ENCODE data around the gene AK9.
"Not testable (repeated sequence)": the region's sequence is repeated elsewhere in the genome, so short reads cannot be mapped to it uniquely, and the experiment has no call there.

The AK9 gene

GRCh38 chr6:109701774-109702173 is 10.8 kb upstream of the AK9 start:
- Histone ChIP-seq H3K9me3 (ENCODE audit: control insufficient read depth in 2 of 2, low read length in 2 of 2) (no peaks in the 10 kb centered on the region), H3K4me3 (ENCODE audit: low read length in 2 of 2) (no peak overlapping the region), H3K9ac (ENCODE audit: low read depth in 1 of 2, low read length in 2 of 2) (no peak overlapping the region), H3K27me3 (ENCODE audit: control insufficient read depth in 2 of 2, insufficient read depth in 2 of 2, low read length in 2 of 2) (no peaks in the 10 kb centered on the region), H3K4me1 (ENCODE audit: control insufficient read depth in 2 of 2, insufficient read depth in 2 of 2, low read length in 2 of 2) (no peaks in the 10 kb centered on the region), H3K36me3 (ENCODE audit: control insufficient read depth in 2 of 2, insufficient read depth in 2 of 2, low read length in 2 of 2) (peaks cover 0 to 3% of the 10 kb centered on the region in 2 donors), H3K27ac (ENCODE audit: low read depth in 2 of 2, low read length in 2 of 2) (no peak overlapping the region)

- H3K36me3 ChIP-seq (ENCODE audit: control insufficient read depth in 2 of 2, insufficient read depth in 2 of 2, low read length in 2 of 2), result peaks cover 0 to 3% of the 10 kb centered on the region in 2 donors
- H3K4me3 ChIP-seq (ENCODE audit: low read length in 2 of 2), result no peak overlapping the region
- no peak overlapping the region for H3K27ac ChIP-seq (ENCODE audit: low read depth in 2 of 2, low read length in 2 of 2)
- H3K9me3 ChIP-seq (ENCODE audit: control insufficient read depth in 2 of 2, low read length in 2 of 2), result no peaks in the 10 kb centered on the region
- H3K27me3 ChIP-seq (ENCODE audit: control insufficient read depth in 2 of 2, insufficient read depth in 2 of 2, low read length in 2 of 2), result no peaks in the 10 kb centered on the region
- no peaks in the 10 kb centered on the region for H3K4me1 ChIP-seq (ENCODE audit: control insufficient read depth in 2 of 2, insufficient read depth in 2 of 2, low read length in 2 of 2)
- no peak overlapping the region for H3K9ac ChIP-seq (ENCODE audit: low read depth in 1 of 2, low read length in 2 of 2)
These were observed 10.2 kb upstream of the AK9 start for GRCh38 chr6:109701221-109701620.

DNA sequence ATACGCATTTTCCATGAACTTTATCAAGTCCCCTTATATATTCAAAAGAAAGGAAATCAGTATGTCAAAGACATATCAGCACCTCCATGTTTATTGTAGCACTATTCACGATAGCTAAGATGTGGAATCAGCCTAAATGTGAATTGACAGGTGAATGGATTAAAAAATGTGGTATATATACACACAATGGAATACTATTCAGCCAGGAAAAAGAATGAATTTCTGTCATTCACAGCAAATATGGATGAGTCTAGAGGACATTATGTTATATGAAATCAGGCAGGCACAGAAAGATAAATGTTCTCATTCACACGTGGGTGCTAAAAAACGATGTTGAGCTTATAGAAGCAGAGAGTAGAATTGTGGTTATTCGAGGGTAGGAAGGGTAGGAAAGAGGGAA is 5.4 kb upstream of the AK9 start:
- no peaks in the 10 kb centered on the region for H3K27me3 ChIP-seq (ENCODE audit: control insufficient read depth in 2 of 2, insufficient read depth in 2 of 2, low read length in 2 of 2)
- H3K4me1 ChIP-seq (ENCODE audit: control insufficient read depth in 2 of 2, insufficient read depth in 2 of 2, low read length in 2 of 2), result peaks cover 0 to 7% of the 10 kb centered on the region in 2 donors
- H3K36me3 ChIP-seq (ENCODE audit: control insufficient read depth in 2 of 2, insufficient read depth in 2 of 2, low read length in 2 of 2), result peaks cover 0 to 3% of the 10 kb centered on the region in 2 donors
- H3K9ac ChIP-seq (ENCODE audit: low read depth in 1 of 2, low read length in 2 of 2), result no peak overlapping the region
- H3K4me3 ChIP-seq (ENCODE audit: low read length in 2 of 2), result no peak overlapping the region
- no peak overlapping the region for H3K27ac ChIP-seq (ENCODE audit: low read depth in 2 of 2, low read length in 2 of 2)
- H3K9me3 ChIP-seq (ENCODE audit: control insufficient read depth in 2 of 2, low read length in 2 of 2), result no peaks in the 10 kb centered on the region

DNA sequence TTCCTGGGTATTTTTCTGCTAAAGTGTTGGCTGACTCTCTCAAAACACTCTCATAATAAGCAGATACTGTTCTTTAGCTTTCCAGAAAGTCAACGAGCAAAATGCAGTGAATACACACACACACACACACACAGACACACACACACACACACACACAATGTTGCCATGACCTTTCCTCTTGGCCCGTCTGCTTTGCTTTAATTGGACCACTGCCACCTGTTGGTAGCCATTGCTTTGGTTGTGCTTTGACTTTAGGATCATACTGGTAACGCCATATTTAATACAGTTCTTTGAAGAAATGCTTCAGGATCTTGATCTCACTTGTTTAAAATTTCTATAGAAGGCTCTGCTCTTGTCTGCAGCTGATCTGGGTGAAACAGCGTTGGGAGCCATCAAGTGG is 4.5 kb upstream of the AK9 start:
- Histone ChIP-seq H3K9me3 (ENCODE audit: control insufficient read depth in 2 of 2, low read length in 2 of 2) (no peaks in the 10 kb centered on the region), H3K27me3 (ENCODE audit: control insufficient read depth in 2 of 2, insufficient read depth in 2 of 2, low read length in 2 of 2) (no peaks in the 10 kb centered on the region), H3K4me3 (ENCODE audit: low read length in 2 of 2) (no peak overlapping the region)

DNA sequence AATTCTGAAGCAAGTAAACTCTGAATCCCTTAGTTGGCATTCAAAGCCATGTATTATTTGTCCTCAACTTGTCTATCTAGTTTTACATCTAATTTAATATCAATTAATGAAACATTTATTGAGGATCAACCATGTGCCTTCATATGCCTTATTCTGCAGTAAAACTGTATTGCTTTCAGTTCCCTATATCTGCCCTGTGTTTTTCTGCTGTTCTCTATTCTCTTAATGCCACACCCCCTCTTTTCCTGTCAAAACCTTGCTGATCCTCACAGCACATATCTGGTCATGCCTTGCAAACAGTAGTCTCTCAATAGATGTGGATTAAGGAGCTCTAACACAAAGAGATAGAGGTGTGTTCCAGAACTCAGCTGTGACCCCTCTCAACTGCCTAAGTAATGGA is 2.1 kb upstream of the AK9 start:
- no peak overlapping the region for H3K9ac ChIP-seq (ENCODE audit: low read depth in 1 of 2, low read length in 2 of 2)
- H3K4me3 ChIP-seq (ENCODE audit: low read length in 2 of 2), result no peak overlapping the region
- no peak overlapping the region for H3K27ac ChIP-seq (ENCODE audit: low read depth in 2 of 2, low read length in 2 of 2)
- peaks cover 0 to 7% of the 10 kb centered on the region in 2 donors for H3K4me1 ChIP-seq (ENCODE audit: control insufficient read depth in 2 of 2, insufficient read depth in 2 of 2, low read length in 2 of 2)
- H3K36me3 ChIP-seq (ENCODE audit: control insufficient read depth in 2 of 2, insufficient read depth in 2 of 2, low read length in 2 of 2), result no peaks in the 10 kb centered on the region
- no peaks in the 10 kb centered on the region for H3K27me3 ChIP-seq (ENCODE audit: control insufficient read depth in 2 of 2, insufficient read depth in 2 of 2, low read length in 2 of 2)
- no peaks in the 10 kb centered on the region for H3K9me3 ChIP-seq (ENCODE audit: control insufficient read depth in 2 of 2, low read length in 2 of 2)

More for the DNA sequence above, 4.5 kb upstream of the AK9 start:
- H3K4me1 ChIP-seq (ENCODE audit: control insufficient read depth in 2 of 2, insufficient read depth in 2 of 2, low read length in 2 of 2), result peaks cover 0 to 7% of the 10 kb centered on the region in 2 donors
- H3K27ac ChIP-seq (ENCODE audit: low read depth in 2 of 2, low read length in 2 of 2), result no peak overlapping the region
- no peak overlapping the region for H3K9ac ChIP-seq (ENCODE audit: low read depth in 1 of 2, low read length in 2 of 2)
- H3K36me3 ChIP-seq (ENCODE audit: control insufficient read depth in 2 of 2, insufficient read depth in 2 of 2, low read length in 2 of 2), result peaks cover 0 to 3% of the 10 kb centered on the region in 2 donors

DNA sequence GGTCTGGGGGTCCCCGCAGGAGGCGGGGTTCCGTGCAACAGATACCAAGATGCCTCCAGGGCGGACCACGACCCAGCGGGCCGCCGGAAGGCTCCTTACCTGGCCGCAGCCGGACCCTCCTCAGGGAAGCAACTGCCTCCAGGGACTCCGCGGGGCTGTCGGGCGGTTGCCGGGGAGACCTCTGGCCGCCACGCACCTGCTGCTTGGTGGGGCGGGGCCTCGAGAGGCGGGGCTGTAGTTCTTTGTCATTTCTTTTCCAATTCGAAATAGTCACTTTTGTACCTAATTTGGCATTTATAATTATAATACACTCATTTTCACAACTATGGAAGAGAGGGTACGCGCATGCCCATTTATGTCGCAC is 647 bp downstream of the AK9 start:
- peaks cover 0 to 7% of the 10 kb centered on the region in 2 donors for H3K4me1 ChIP-seq (ENCODE audit: control insufficient read depth in 2 of 2, insufficient read depth in 2 of 2, low read length in 2 of 2)
- no peaks in the 10 kb centered on the region for H3K9me3 ChIP-seq (ENCODE audit: control insufficient read depth in 2 of 2, low read length in 2 of 2)
- peak overlapping the region; percentile 93 to 95 for H3K9ac ChIP-seq (ENCODE audit: low read depth in 1 of 2, low read length in 2 of 2)
- peak overlapping the region; percentile 82 to 95 for H3K4me3 ChIP-seq (ENCODE audit: low read length in 2 of 2)
- peak overlapping the region; percentile 91 to 94 for H3K27ac ChIP-seq (ENCODE audit: low read depth in 2 of 2, low read length in 2 of 2)
- H3K36me3 ChIP-seq (ENCODE audit: control insufficient read depth in 2 of 2, insufficient read depth in 2 of 2, low read length in 2 of 2), result no peaks in the 10 kb centered on the region
- no peaks in the 10 kb centered on the region for H3K27me3 ChIP-seq (ENCODE audit: control insufficient read depth in 2 of 2, insufficient read depth in 2 of 2, low read length in 2 of 2)

- Histone ChIP-seq H3K27me3 (ENCODE audit: control insufficient read depth in 2 of 2, insufficient read depth in 2 of 2, low read length in 2 of 2) (no peaks in the 10 kb centered on the region), H3K27ac (ENCODE audit: low read depth in 2 of 2, low read length in 2 of 2) (no peak overlapping the region), H3K9me3 (ENCODE audit: control insufficient read depth in 2 of 2, low read length in 2 of 2) (no peaks in the 10 kb centered on the region), H3K36me3 (ENCODE audit: control insufficient read depth in 2 of 2, insufficient read depth in 2 of 2, low read length in 2 of 2) (no peaks in the 10 kb centered on the region), H3K4me1 (ENCODE audit: control insufficient read depth in 2 of 2, insufficient read depth in 2 of 2, low read length in 2 of 2) (peaks cover 0 to 7% of the 10 kb centered on the region in 2 donors), H3K9ac (ENCODE audit: low read depth in 1 of 2, low read length in 2 of 2) (no peak overlapping the region), H3K4me3 (ENCODE audit: low read length in 2 of 2) (no peak overlapping the region)
These were observed 3.7 kb downstream of the AK9 start for GRCh38 chr6:109687271-109687761.

GRCh38 chr6:109686566-109687265 is 4.3 kb downstream of the AK9 start:
- peaks cover 0 to 2% of the 10 kb centered on the region in 2 donors for H3K4me1 ChIP-seq (ENCODE audit: control insufficient read depth in 2 of 2, insufficient read depth in 2 of 2, low read length in 2 of 2)
- no peaks in the 10 kb centered on the region for H3K9me3 ChIP-seq (ENCODE audit: control insufficient read depth in 2 of 2, low read length in 2 of 2)
- no peak overlapping the region for H3K9ac ChIP-seq (ENCODE audit: low read depth in 1 of 2, low read length in 2 of 2)
- H3K27me3 ChIP-seq (ENCODE audit: control insufficient read depth in 2 of 2, insufficient read depth in 2 of 2, low read length in 2 of 2), result no peaks in the 10 kb centered on the region
- no peak overlapping the region for H3K27ac ChIP-seq (ENCODE audit: low read depth in 2 of 2, low read length in 2 of 2)
- H3K4me3 ChIP-seq (ENCODE audit: low read length in 2 of 2), result no peak overlapping the region
- no peaks in the 10 kb centered on the region for H3K36me3 ChIP-seq (ENCODE audit: control insufficient read depth in 2 of 2, insufficient read depth in 2 of 2, low read length in 2 of 2)

DNA sequence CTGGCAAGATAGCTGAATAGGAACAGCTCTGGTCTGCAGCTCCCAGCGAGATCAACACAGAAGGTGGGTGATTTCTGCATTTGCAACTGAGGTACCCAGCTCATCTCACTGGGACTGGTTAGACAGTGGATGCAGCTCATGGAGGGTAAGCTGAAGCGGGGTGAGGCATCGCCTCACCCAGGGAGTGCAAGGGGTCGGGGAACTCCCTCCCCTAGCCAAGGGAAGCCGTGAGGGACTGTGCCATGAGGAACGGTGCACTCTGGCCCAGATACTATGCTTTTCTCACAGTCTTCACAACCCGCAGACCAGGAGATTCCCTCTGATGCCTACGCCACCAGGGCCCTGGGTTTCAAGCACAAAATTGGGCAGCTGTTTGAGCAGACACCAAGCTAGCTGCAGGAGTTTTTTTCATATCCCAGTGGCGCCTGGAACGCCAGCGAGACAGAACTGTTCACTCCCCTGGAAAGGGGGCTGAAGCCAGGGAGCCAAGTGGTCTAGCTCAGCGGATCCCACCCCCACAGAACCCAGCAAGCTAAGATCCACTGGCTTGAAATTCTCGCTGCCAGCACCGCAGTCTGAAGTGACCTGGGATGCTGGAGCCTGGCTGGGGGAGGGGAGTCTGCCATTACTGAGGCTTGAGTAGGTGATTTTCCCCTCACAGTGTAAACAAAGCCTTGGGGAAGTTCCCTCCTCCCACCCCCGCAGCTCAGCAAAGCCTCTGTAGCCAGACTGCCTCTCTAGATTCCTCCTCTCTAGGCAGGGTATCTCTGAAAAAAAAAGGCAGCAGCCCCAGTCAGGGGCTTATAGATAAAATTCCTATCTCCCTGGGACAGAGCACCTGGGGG is 12.1 kb downstream of the AK9 start:
- not testable (repeated sequence) for H3K27ac ChIP-seq (ENCODE audit: low read depth in 2 of 2, low read length in 2 of 2); H3K9me3 ChIP-seq (ENCODE audit: control insufficient read depth in 2 of 2, low read length in 2 of 2); H3K36me3 ChIP-seq (ENCODE audit: control insufficient read depth in 2 of 2, insufficient read depth in 2 of 2, low read length in 2 of 2); H3K9ac ChIP-seq (ENCODE audit: low read depth in 1 of 2, low read length in 2 of 2); H3K4me1 ChIP-seq (ENCODE audit: control insufficient read depth in 2 of 2, insufficient read depth in 2 of 2, low read length in 2 of 2); H3K27me3 ChIP-seq (ENCODE audit: control insufficient read depth in 2 of 2, insufficient read depth in 2 of 2, low read length in 2 of 2); H3K4me3 ChIP-seq (ENCODE audit: low read length in 2 of 2)

- H3K27me3 ChIP-seq (ENCODE audit: control insufficient read depth in 2 of 2, insufficient read depth in 2 of 2, low read length in 2 of 2), result no peaks in the 10 kb centered on the region
- no peak overlapping the region for H3K4me3 ChIP-seq (ENCODE audit: low read length in 2 of 2)
- H3K4me1 ChIP-seq (ENCODE audit: control insufficient read depth in 2 of 2, insufficient read depth in 2 of 2, low read length in 2 of 2), result no peaks in the 10 kb centered on the region
- no peak overlapping the region for H3K27ac ChIP-seq (ENCODE audit: low read depth in 2 of 2, low read length in 2 of 2)
- no peaks in the 10 kb centered on the region for H3K36me3 ChIP-seq (ENCODE audit: control insufficient read depth in 2 of 2, insufficient read depth in 2 of 2, low read length in 2 of 2)
- H3K9ac ChIP-seq (ENCODE audit: low read depth in 1 of 2, low read length in 2 of 2), result no peak overlapping the region
- H3K9me3 ChIP-seq (ENCODE audit: control insufficient read depth in 2 of 2, low read length in 2 of 2), result no peaks in the 10 kb centered on the region
These were observed 12.8 kb downstream of the AK9 start for GRCh38 chr6:109678240-109678639.

All from mucosa of rectum (tissue), 2 donors.